Neural crest cell (in vitro differentiated cells): Measurements from ENCODE around the gene KCNJ5. TPM values are rescaled to one million over a fixed set of nuclear protein-coding genes. Genes with fewer than 3 reads are reported as not detected.

Experiments
- DNase-seq: peaks from one replicate; pipeline ENCODE4 v3.0.0; 2021; ENCODE audit warnings: low read depth, mixed read lengths, low spot score
- H3K27ac Mint-ChIP-seq: one replicate; pipeline ENCODE4 v1.8.0; 2021; ENCODE audit warnings: mild to moderate bottlenecking, mixed read lengths; ENCODE audit not compliant: unreplicated experiment
- H3K27me3 Mint-ChIP-seq: 2 replicates; pipeline ENCODE4 v1.8.0; 2021; ENCODE audit warnings: low read depth, mild to moderate bottlenecking, mixed read lengths
- H3K36me3 Mint-ChIP-seq: 2 replicates; pipeline ENCODE4 v1.8.0; 2021; ENCODE audit warnings: low read depth, mild to moderate bottlenecking, mixed read lengths
- H3K4me1 Mint-ChIP-seq: 2 replicates; pipeline ENCODE4 v1.8.0; 2021; ENCODE audit warnings: mixed read lengths
- H3K4me3 Mint-ChIP-seq: one replicate; pipeline ENCODE4 v1.8.0; 2021; ENCODE audit warnings: mild to moderate bottlenecking, mixed read lengths
- H3K9me3 Mint-ChIP-seq: 2 replicates; pipeline ENCODE4 v1.8.0; 2021; ENCODE audit warnings: mixed read lengths
- total RNA-seq: library from RNA; stranded (reverse); gene quantifications from 2 replicates; pipeline ENCODE4 v1.2.1, GENCODE V29; 2021
- TF ChIP-seq, protein P1 (sequence below): fragments of 200-600 bp; sonication (generic); conservative IDR thresholded peaks from 2 replicates; pipeline ENCODE4 v1.5.0; 2021; ENCODE audit warnings: antibody characterized with exemption, mild to moderate bottlenecking

Gene KCNJ5
- total RNA-seq, 1 donor from 2014 or later, result 0.14 TPM

DNA sequence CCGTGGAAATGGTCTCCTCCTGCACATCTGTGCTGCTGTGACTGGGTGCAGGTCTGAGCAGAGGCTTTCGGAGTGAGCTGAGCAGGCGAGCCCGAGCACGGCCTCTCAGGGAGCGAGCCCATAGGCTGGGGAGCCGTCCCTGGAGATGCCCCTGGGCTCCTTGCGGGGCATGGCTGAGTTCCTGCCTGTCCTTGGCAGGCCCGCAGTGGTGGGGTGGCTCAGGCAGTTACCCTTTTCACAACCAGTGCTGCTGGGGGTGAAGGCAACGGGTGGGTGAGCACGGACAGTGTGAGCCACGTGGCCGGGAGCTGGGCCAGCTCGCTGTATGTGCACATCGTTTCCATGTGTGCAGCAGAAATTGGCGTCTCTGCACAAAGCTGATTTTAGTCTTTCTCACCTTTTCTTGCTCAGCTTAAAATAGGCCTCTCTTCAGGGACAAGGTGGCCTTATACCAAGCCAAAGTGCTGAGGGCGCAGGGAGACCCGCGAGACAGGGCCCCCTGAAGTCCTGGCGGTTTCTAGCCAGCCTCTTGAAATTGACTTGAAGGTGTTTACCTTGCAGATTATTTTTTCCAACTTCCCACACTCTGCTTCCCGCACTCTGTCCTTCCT lies 51.8 kb downstream of the KCNJ5 start, which contains the start of gene TP53AIP1:
TP53AIP1 (minus strand) TSS at position 55 of the 611 bp plus-strand sequence. CDS start 5,053 bp downstream, outside the sequence.
- no peak for DNase-seq
- Mint-ChIP-seq H3K36me3 (no peaks in the 10 kb centered on the region), H3K4me3 (no peak within 1 kb of the TSS), H3K27ac (no peak within 1 kb of the TSS), H3K4me1 (peaks cover 19% of the 10 kb centered on the region), H3K27me3 (peaks cover 5% of the 10 kb centered on the region), H3K9me3 (no peaks in the 10 kb centered on the region)
- TF ChIP-seq, protein P1, sequence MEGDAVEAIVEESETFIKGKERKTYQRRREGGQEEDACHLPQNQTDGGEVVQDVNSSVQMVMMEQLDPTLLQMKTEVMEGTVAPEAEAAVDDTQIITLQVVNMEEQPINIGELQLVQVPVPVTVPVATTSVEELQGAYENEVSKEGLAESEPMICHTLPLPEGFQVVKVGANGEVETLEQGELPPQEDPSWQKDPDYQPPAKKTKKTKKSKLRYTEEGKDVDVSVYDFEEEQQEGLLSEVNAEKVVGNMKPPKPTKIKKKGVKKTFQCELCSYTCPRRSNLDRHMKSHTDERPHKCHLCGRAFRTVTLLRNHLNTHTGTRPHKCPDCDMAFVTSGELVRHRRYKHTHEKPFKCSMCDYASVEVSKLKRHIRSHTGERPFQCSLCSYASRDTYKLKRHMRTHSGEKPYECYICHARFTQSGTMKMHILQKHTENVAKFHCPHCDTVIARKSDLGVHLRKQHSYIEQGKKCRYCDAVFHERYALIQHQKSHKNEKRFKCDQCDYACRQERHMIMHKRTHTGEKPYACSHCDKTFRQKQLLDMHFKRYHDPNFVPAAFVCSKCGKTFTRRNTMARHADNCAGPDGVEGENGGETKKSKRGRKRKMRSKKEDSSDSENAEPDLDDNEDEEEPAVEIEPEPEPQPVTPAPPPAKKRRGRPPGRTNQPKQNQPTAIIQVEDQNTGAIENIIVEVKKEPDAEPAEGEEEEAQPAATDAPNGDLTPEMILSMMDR, result no peak

DNA sequence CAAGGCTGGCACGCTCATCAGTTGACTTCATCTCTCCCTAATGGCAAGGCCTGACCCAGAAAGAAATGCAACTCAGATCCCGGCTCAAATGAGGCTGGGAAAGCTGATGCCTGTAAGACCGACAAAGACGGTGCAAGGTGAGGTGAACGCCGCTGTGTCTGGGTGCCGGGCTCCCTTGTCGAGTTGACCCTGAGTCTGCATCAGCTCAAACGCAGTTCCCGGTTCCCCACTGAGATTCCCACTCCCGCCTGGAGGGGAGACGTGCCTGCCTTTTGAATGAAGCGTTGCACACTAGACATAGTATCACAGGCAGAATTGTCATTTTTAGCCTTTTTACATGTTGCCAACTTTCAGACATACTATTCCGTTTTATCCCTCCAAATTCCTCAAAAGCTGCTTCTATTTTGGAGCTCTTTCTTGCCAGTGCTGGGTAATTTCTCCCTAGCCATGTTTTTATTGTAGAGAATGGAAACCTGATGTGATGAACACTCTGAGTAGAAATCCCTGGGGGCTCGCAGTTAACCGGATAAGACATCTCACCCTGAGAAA lies 52.3 kb downstream of the KCNJ5 start:
- peaks cover 15% of the 10 kb centered on the region for H3K4me1 Mint-ChIP-seq
- TF ChIP-seq, protein P1, result no peak

DNA sequence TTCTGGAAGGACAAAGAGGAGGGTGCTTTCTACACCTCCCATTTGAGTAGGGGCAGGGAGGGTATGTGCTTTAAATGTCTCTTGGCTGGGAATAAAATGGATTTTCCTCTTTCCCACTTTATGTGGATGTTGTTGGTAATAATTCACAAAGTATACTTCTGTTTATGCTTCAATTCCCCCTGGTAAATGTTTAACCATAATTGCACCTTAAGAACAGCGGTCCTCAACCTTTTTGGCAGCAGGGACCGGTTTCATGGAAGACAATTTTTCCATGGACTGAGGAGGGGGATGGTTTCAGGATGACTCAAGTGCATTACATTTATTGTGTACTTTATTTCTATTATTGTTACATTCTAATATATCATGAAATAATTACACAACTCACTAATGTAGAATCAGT lies 55.5 kb downstream of the KCNJ5 start:
- no peak overlapping the region for H3K27ac Mint-ChIP-seq
- peaks cover 6% of the 10 kb centered on the region for H3K4me1 Mint-ChIP-seq
- no peak for DNase-seq
- H3K27me3 Mint-ChIP-seq, result peaks cover 5% of the 10 kb centered on the region
- H3K9me3 Mint-ChIP-seq, result no peaks in the 10 kb centered on the region
- TF ChIP-seq, protein P1, result no peak
- no peaks in the 10 kb centered on the region for H3K36me3 Mint-ChIP-seq
- no peak overlapping the region for H3K4me3 Mint-ChIP-seq

More for the DNA sequence above, 52.3 kb downstream of the KCNJ5 start:
- Mint-ChIP-seq H3K9me3 (no peaks in the 10 kb centered on the region), H3K27ac (no peak overlapping the region), H3K4me3 (no peak overlapping the region), H3K36me3 (no peaks in the 10 kb centered on the region), H3K27me3 (peaks cover 5% of the 10 kb centered on the region)
- no peak for DNase-seq

DNA sequence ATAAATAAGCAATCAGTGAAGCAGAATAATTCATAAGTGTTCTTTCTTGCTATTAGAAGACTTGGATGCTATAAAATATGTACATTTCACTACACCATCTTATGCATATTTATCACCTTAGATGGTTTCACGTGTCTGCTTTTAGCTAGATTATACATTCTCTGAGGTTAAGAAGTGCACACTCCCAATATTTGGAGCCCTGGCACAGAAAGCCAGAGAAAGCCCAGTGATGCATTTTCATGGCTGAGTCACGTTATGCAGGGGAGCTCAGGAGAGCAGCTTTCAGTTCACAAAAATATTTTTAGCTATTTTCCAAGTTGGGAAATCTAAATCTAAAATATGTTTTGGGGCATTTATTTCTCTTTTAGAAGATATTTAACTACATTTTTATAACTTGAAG lies 56.6 kb downstream of the KCNJ5 start:
- TF ChIP-seq, protein P1, result no peak
- no peaks in the 10 kb centered on the region for H3K36me3 Mint-ChIP-seq
- H3K27ac Mint-ChIP-seq, result no peak overlapping the region
- H3K27me3 Mint-ChIP-seq, result peaks cover 5% of the 10 kb centered on the region
- no peak for DNase-seq
- H3K9me3 Mint-ChIP-seq, result no peaks in the 10 kb centered on the region
- no peak overlapping the region for H3K4me3 Mint-ChIP-seq
- H3K4me1 Mint-ChIP-seq, result peaks cover 6% of the 10 kb centered on the region

DNA sequence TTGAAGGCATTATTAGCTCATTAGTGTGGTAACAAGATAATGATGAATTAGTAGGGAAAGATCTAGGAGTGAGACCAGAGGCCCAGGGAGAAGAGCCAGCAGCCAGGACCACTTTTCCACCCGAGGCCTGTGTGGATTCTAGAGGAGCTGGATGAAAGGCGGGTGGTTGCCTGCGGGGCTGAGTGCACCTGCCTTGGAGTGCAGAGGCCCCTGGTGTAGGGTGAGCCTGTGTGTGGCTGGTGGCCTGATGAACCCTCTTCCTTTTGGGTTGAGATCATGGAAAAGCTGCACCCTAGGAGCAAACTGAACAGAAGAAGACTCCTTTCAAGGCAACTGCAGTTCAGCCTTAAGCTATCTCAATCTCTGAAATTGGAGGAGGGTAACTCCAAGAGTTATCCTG lies 57.4 kb downstream of the KCNJ5 start:
- Mint-ChIP-seq H3K9me3 (no peaks in the 10 kb centered on the region), H3K36me3 (no peaks in the 10 kb centered on the region), H3K4me1 (peaks cover 3% of the 10 kb centered on the region), H3K27ac (no peak overlapping the region), H3K27me3 (peaks cover under 1% of the 10 kb centered on the region), H3K4me3 (no peak overlapping the region)
- DNase-seq, result no peak
- TF ChIP-seq, protein P1, result peak; percentile 17
